GM18861 (cell line): ENCODE results near the gene PHF2.

Experiments used
- ATAC-seq: cut with Tn5 transposase; IDR thresholded peaks from one replicate; pipeline ENCODE4 v1.9.1; 2021; ENCODE audit not compliant: unreplicated experiment

Gene PHF2

DNA sequence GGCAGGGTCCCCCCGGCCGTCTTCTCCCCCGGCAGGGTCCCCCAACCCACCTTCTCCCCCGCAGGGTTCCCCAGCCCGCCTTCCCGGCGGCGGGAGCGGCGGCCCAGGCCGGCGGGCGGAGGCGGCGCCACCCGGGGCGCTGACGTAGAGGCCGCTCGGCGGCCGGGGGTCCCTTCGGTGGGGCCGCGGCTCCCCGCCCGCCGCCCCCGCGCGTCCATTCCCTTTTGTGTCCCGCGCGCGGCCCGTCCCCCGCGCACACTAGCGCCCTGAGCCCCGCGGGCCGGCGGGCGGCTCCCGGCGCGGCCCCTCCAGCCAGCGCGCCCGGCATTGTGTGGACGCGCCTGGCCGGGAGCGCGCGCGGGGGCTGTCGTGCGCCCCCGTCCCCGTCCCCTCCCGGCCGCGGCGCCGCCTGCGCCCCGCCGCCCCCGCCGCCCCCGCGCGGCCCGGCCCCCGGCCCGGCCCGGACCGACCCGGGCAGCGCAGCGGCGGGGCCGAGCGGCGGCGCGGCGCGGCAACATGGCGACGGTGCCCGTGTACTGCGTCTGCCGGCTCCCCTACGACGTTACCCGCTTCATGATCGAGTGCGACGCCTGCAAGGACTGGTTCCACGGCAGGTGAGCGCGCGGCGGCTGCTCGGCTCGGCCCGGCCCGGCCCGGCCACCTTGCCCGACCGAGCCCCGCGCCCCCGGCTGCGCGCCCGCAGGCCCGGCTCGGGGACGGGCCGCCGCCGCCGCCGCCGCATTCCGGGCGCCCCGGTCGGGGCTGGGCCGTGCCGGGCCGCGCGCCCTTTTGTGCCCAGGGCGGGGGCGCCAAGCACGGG lies at the start of gene PHF2:
Gene PHF2 (plus strand): TSS at position 327 of the 820 bp plus-strand sequence. CDS start 190 bp downstream, at position 517.
- ATAC-seq: no peak

DNA sequence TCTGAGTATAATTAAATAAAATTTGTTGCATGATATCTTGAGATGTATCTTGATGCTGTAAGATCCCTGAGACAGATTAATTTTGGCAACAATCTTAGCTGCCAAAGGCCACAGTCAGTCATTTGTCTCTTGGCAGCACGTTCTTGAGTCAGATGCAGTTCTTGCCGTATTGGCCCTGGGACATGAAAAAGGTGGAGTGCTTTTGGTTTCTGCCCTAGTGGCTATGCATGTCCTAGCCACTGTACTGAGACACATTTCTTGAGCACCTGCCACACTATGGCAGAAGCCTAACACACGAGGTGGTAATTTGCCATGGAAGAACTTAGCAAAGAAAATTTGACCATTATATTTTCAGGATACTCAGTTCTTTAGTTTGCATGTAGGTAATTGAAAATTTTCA lies 45.0 kb upstream of the PHF2 start:
- no peak for ATAC-seq

DNA sequence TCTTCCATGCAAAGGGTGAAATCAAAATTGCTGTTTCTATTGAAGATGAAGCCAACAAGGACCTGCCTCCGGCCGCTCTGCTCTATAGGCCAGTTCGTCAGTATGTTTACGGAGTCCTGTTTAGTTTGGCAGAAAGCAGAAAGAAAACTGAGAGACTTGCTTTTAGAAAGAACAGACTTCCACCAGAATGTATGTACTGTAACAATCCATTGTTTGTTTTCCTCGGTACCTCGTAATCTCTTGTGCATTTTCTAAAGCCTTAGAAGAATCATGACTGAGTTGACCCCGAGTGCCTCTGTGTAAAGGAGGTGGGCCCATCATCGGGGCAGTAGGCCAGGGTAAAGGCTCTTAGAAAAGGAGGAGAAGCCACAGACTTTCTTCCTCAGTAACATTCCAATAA lies 44.2 kb upstream of the PHF2 start:
- no peak for ATAC-seq

DNA sequence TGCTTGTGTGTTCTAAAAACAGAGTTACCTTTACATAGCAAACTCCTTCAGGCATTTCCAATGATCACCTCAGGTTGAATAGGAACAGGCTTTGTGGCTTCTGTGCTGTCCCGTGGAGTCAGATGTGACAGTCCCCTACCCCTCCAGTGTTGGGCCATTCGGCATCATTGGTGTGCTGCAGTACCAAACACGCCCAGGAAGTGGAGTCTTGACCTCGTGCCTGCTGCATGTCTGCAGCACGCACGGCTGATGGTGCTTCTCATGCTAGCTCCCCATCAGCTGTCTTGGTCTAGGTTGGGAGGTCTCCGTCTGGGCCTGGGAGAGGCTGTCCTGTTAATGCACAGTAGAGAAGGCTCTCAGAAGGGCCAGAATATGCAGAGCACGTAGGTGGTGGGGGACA lies 42.5 kb upstream of the PHF2 start:
- ATAC-seq: no peak

DNA sequence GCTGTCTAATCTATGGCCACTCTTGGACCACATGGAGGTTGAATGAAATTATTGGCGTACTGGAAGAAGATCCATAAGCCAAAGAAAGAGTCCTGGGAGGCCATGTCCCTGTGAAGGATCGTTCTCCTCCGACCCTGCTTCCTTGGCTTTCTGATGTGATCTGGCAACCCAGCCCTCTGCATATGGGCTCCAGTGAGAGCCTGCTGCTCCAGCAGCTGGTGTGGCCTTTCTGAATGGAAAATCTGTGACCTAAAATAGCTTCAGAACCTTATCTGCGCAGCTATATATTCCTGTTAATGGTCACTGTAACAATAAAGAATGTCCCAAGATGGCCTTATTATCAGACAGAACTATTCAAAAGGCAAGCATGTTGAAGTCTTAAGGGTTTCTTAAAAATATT lies 40.2 kb upstream of the PHF2 start:
- ATAC-seq: no peak

- no peak for ATAC-seq
Measured at GRCh38 chr9:93536874-93537273, 39.5 kb upstream of the PHF2 start.

DNA sequence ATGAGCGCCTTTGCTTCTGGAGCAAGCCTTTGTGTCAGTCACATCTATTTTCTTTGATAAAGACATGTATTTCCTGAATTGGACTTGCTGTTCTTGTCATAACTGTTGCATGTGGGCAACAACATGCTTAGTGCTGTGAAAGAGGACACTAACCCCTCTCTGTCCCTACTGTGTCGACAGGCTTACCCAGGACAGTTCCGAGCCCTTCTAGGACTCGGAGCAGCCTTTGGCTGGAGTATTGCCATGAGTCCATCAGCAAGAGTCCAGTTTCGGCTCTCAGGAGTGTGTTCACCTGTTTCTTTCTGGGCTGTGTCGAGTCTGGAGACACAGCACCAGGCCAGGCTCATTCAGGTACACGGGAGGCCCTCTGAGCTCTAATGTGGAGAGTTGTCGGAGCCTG lies 36.1 kb upstream of the PHF2 start:
- ATAC-seq: no peak

DNA sequence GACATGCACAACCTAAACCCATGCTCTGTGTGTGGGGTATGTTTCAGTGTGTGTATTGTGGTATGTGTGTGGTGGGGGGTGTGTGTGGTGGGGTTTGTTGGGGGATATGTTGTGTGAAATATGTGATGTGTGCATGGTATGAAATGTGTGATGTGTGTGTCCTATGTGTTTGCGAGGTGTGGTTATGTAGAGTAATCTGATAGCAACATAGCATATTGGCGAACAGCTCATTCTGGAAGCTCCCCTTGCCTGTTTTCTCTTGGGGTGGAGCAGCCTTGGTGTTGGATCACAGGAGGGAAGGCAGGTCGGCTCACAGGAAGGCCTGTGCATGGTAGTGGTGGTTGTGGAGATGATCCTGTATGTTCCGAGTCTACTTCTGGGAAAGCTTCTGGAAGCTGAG lies 35.4 kb upstream of the PHF2 start:
- ATAC-seq: no peak

- no peak for ATAC-seq
Measured at GRCh38 chr9:93541581-93542349, 34.6 kb upstream of the PHF2 start.

DNA sequence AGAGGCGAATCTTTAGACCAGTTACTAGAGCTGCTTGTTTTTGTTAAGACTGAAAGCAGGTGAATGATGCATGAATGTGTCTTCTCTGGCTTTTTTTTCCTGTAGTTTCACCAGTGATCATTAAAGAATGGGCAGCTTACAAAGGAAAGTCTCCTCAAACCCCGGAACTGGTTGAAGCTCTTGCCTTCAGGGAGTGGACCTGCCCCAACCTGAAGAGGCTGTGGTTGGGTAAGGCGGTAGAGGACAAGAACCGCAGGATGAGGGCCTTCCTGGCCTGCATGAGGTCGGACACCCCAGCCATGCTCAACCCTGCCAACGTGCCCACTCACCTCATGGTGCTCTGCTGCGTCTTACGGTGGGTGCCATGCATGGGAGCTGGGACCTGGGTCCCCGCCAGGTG lies 33.3 kb upstream of the PHF2 start:
- no peak for ATAC-seq

DNA sequence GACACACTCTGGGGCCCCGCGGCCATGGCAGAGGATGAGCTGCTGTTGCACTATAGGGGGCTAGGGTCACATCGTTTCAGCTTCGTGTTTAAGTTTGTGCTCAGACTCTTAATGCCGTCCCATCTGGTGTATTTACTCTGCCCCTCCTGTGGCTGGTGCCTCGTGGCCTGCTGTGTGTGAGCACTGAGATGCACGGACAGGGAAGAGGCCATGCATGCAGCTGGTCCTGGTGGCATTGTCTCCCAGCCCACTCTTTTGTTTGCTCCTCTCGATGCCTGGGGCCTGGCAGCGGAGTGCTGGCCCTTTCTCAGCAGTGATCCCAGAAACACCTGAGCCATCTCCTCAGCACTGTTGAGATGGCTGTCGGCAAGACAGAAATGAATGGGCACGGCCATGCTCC lies 30.0 kb upstream of the PHF2 start:
- no peak for ATAC-seq

DNA sequence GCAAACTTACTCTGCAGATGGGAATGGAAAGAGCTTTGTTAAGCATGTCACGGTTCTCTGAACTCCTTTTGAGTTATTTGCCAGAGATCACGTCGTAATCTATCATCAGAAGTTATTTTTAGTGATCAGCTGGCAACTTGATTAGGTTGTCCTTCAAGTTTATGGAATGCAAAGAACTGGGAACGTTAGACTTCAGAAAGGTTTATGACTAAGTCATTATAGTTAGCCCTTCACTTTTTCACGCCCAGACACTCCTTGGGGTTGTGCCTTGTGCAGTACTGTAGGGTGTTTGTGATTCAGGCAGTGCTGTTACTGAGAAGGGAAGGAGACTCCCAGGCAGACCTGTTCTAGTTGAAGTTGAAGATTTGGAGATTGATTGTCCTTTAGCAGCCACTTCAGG lies 26.8 kb upstream of the PHF2 start:
- ATAC-seq: no peak

- ATAC-seq: no peak
Measured at GRCh38 chr9:93552923-93553322, 23.5 kb upstream of the PHF2 start.

- ATAC-seq: no peak
Measured at GRCh38 chr9:93555370-93555769, 21.0 kb upstream of the PHF2 start.

GRCh38 chr9:93557366-93558137 lies 18.8 kb upstream of the PHF2 start:
- no peak for ATAC-seq

- no peak for ATAC-seq
Measured at GRCh38 chr9:93558503-93558902, 17.9 kb upstream of the PHF2 start.

DNA sequence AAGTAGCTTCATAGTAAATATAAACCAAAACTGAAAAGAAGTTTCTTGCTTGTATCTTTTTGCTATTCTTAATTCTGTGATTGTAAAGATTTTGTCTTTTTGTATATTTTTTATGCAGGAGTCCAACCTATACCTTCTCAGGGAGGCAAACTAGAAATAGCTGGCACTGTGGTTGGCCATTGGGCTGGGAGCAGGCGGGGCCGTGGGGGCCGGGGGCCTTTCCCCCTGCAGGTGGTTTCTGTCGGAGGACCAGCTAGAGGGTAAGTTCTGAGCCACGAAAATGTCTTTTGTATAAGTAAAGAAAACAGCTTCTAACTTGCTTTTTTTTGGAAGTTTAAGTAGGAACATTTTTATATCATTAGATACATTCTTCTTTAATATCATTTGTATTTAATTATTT lies 15.4 kb upstream of the PHF2 start:
- ATAC-seq: no peak

GRCh38 chr9:93562157-93562556 lies 14.2 kb upstream of the PHF2 start:
- ATAC-seq: no peak

DNA sequence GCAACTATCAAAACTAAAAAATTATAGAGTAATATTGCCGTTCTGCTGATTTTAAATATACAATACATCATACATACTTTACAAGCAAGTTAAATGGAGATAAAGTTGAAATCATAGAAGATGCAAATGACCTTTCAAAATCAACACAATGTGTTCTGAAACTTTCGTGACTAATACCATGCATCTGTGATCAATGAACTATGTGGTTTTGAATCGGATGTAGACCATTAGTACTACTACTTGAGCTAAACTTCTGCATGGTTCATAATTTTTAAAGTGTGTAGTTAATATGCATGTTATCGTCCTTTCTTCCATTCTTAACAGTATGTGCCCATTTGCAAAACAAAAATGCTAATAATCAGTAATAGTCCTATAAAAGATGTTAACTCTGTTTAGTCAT lies 11.3 kb upstream of the PHF2 start:
- ATAC-seq: peak; percentile 29

DNA sequence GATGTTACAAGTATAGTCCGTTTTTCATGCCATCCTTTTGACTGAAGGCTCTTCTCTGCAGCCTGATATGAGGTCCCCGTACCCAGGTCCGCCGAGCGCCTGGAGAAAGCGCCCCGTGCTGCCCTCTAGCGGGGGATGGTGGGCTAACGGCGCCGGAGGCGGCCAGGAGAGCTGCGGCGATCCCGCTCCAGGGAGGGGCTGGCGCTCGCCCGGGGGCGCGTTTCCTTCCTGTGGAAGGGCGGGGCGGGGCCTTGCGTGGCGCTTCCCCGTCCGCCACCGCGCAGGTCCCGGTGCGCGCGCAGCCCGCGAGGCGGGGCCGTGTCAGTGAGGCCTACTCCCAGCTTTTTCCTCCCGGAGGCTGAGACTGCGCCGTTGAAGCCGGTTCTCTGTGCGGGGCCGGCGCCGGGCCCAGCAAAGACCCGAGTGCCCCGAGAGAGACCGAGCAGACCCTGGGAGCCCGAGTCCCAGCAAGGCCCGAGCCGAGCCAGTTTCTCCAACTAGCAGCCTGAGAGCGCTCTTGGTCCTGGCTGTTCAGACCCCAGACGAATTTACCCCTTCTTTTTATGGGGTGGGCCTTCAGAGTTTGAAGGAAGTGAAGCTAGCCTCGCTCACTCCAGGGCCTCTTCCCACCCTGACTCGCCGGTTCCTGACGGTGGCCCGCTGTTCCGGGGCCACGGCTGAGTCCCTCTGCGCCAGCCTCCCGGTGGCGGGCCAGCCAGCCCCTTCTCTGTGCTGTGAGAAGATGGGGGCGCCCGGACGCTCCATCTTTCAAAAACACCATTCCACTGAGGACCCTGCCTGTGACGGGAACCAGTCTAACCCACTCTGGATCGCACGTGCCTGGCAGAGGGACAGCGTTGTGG lies 9.7 kb upstream of the PHF2 start:
- peak; percentile 79 for ATAC-seq
